GM12872 (cell line): ENCODE results near the gene FMN2.

Experiments
- CTCF ChIP-seq: IDR thresholded peaks from 3 replicates; pipeline ENCODE4 v1.5.1; 2011; ENCODE audit warnings: low read depth, mild to moderate bottlenecking, low read length, moderate library complexity; ENCODE audit not compliant: insufficient read depth

The FMN2 gene

GRCh38 chr1:240091614-240092300 lies at the start of gene FMN2:
TSS of gene FMN2 (plus strand) at chr1:240091883. CDS start at chr1:240092110, 227 bp downstream.
- no peak for TF ChIP-seq CTCF

GRCh38 chr1:240044620-240045019 lies 47.1 kb upstream of the FMN2 start:
- no peak for TF ChIP-seq CTCF

GRCh38 chr1:240046000-240046399 lies 45.7 kb upstream of the FMN2 start:
- TF ChIP-seq CTCF = no peak

GRCh38 chr1:240054109-240054701 lies 37.5 kb upstream of the FMN2 start:
- no peak for TF ChIP-seq CTCF

GRCh38 chr1:240055936-240056335 lies 35.7 kb upstream of the FMN2 start:
- TF ChIP-seq CTCF = no peak

- no peak for TF ChIP-seq CTCF
These were observed 35.3 kb upstream of the FMN2 start for GRCh38 chr1:240056350-240056749.

GRCh38 chr1:240058049-240058448 lies 33.6 kb upstream of the FMN2 start:
- TF ChIP-seq CTCF = no peak
